Natural killer cell (primary cell): ENCODE results near the gene ZBED3. TPM values are rescaled to one million over a fixed set of nuclear protein-coding genes. Genes with fewer than 3 reads are reported as not detected.

Experiments used
- ATAC-seq, 3 donors: fragments of 150-1000 bp in 2 of 3; fragments of 200-7000 bp in 1 of 3; cut with Tn5 transposase; 1 replicate in 1 of 3; 2 replicates in 2 of 3; pipeline ENCODE4 v1.10.0; 2021; ENCODE audit warnings: mild to moderate bottlenecking in 2 of 3, moderate library complexity in 2 of 3
- DNase-seq, 2 donors: peaks; one replicate each; pipeline versions ENCODE4 v3.0.0 to v3.0.0-alpha.2; 2013 to 2021; ENCODE audit warnings: mixed read lengths in 1 of 2
- H3K27ac ChIP-seq: one replicate; pipeline ENCODE4 v1.5.1; 2013; ENCODE audit warnings: mild to moderate bottlenecking, low read length
- H3K27me3 ChIP-seq: one replicate; pipeline ENCODE4 v1.6.1; 2013; ENCODE audit warnings: low read length; ENCODE audit not compliant: control insufficient read depth, insufficient read depth
- H3K36me3 ChIP-seq: one replicate; pipeline ENCODE4 v1.6.1; 2013; ENCODE audit warnings: low read length; ENCODE audit not compliant: control insufficient read depth, insufficient read depth
- H3K4me1 ChIP-seq: one replicate; pipeline ENCODE4 v1.6.1; 2013; ENCODE audit warnings: low read length; ENCODE audit not compliant: control insufficient read depth, insufficient read depth
- H3K4me3 ChIP-seq: one replicate; pipeline ENCODE4 v1.5.1; 2013; ENCODE audit warnings: low read length
- H3K9me3 ChIP-seq: one replicate; pipeline ENCODE4 v1.6.1; 2013; ENCODE audit warnings: low read length; ENCODE audit not compliant: control insufficient read depth, insufficient read depth
- H3K27ac Mint-ChIP-seq, 2 donors: one replicate each; pipeline ENCODE4 v1.8.0; 2022; ENCODE audit warnings: mild to moderate bottlenecking in 2 of 2, mixed read lengths in 2 of 2, moderate library complexity in 1 of 2
- H3K27me3 Mint-ChIP-seq, 2 donors: one replicate each; pipeline ENCODE4 v1.8.0; 2022; ENCODE audit warnings: low read depth in 2 of 2, mixed read lengths in 2 of 2
- H3K36me3 Mint-ChIP-seq: one replicate; pipeline ENCODE4 v1.8.0; 2022; ENCODE audit warnings: mixed read lengths
- H3K4me1 Mint-ChIP-seq, 2 donors: one replicate each; pipeline ENCODE4 v1.8.0; 2022; ENCODE audit warnings: mixed read lengths in 2 of 2
- H3K4me3 Mint-ChIP-seq: one replicate; pipeline ENCODE4 v1.8.0; 2022; ENCODE audit warnings: mild to moderate bottlenecking, moderate library complexity, mixed read lengths
- H3K9me3 Mint-ChIP-seq, 2 donors: one replicate each; pipeline ENCODE4 v1.8.0; 2022; ENCODE audit warnings: mixed read lengths in 2 of 2
- CTCF ChIP-seq: fragments of 200-600 bp; IDR thresholded peaks from one replicate; pipeline ENCODE4 v1.8.0; 2022; ENCODE audit warnings: antibody characterized with exemption
- WGBS: methylation state at CpG from one replicate; pipeline ENCODE4 v1.1.7; 2013; ENCODE audit warnings: missing lambda C conversion rate; ENCODE audit not compliant: insufficient coverage; 5-methylcytosine and 5-hydroxymethylcytosine counted together
- intact Hi-C: fragments of 100-400 bp; cut with micrococcal nuclease; formaldehyde crosslinking; loops from one replicate; pipeline ENCODE4 v1.14.2; 2022
- total RNA-seq, 4 donors: library from RNA; stranded (reverse); fragments of 120-200 nt in 1 of 4; gene quantifications; one replicate each; pipeline versions ENCODE4 v1.2.3 to v1.2.4, GENCODE V29; 2013 to 2022

ZBED3 gene
- total RNA-seq, 3 donors from 2014 or later (not counting 1 experiment from before 2014, with no cell fraction given), result 2.6 to 4.0 (median 3.2) TPM

GRCh38 chr5:77032635-77033034, 54.5 kb downstream of the ZBED3 start:
- Histone ChIP-seq H3K27me3 (no peaks in the 10 kb centered on the region), H3K4me1 (peaks cover 14% of the 10 kb centered on the region), H3K27ac (no peak overlapping the region), H3K9me3 (peaks cover 10% of the 10 kb centered on the region), H3K36me3 (peaks cover 20% of the 10 kb centered on the region), H3K4me3 (no peak overlapping the region)
- Mint-ChIP-seq H3K27ac (peak overlapping the region in 1 of 2 donors; percentile 54), H3K27me3 (peaks cover 0 to 2% of the 10 kb centered on the region in 2 donors), H3K36me3 (peaks cover 7% of the 10 kb centered on the region), H3K4me3 (peak overlapping the region; percentile 25), H3K4me1 (peaks cover 20 to 37% of the 10 kb centered on the region in 2 donors), H3K9me3 (peaks cover 3 to 8% of the 10 kb centered on the region in 2 donors)
- DNase-seq (no peak), ATAC-seq (no peak)
- TF ChIP-seq CTCF, result no peak
- intact Hi-C loops, result no loop called here
- WGBS, result 86% methylated on average over 1 of the region's 4 CpGs

- Mint-ChIP-seq H3K9me3 (peaks cover 3 to 8% of the 10 kb centered on the region in 2 donors), H3K4me3 (peak overlapping the region; percentile 95), H3K27me3 (peaks cover 5 to 6% of the 10 kb centered on the region in 2 donors), H3K36me3 (peaks cover 7% of the 10 kb centered on the region), H3K27ac (peak overlapping the region; percentile 86 to 91), H3K4me1 (peaks cover 20 to 33% of the 10 kb centered on the region in 2 donors)
- ATAC-seq (no peak), DNase-seq (no peak)
- Histone ChIP-seq H3K36me3 (peaks cover 14% of the 10 kb centered on the region), H3K9me3 (peaks cover 10% of the 10 kb centered on the region), H3K4me1 (peaks cover 14% of the 10 kb centered on the region), H3K4me3 (no peak overlapping the region), H3K27ac (no peak overlapping the region), H3K27me3 (no peaks in the 10 kb centered on the region)
- no peak for TF ChIP-seq CTCF
- 59% methylated on average over 3 of the region's 3 CpGs for WGBS
- intact Hi-C loops, result no loop called here
Observed at GRCh38 chr5:77031891-77032290, 55.2 kb downstream of the ZBED3 start.

- no peak for TF ChIP-seq CTCF
- peak within 1 kb of the TSS; percentile 86 to 91 for H3K27ac Mint-ChIP-seq
- Histone ChIP-seq H3K4me1 (peaks cover 14% of the 10 kb centered on the region), H3K4me3 (peak within 1 kb of the TSS; percentile 85), H3K27ac (peak within 1 kb of the TSS; percentile 72), H3K9me3 (peaks cover 10% of the 10 kb centered on the region), H3K27me3 (no peaks in the 10 kb centered on the region), H3K36me3 (no peaks in the 10 kb centered on the region)
- peaks cover 7% of the 10 kb centered on the region for H3K36me3 Mint-ChIP-seq
- intact Hi-C loops, result no loop called here
- WGBS, result under 1% methylated on average over 82 of the region's 82 CpGs
- H3K4me1 Mint-ChIP-seq, result peaks cover 20 to 33% of the 10 kb centered on the region in 2 donors
- DNase-seq (peak; percentile 72 to 95), ATAC-seq (peak; percentile 96 to 98 (median 97))
- peaks cover 3 to 8% of the 10 kb centered on the region in 2 donors for H3K9me3 Mint-ChIP-seq
- H3K4me3 Mint-ChIP-seq, result peak within 1 kb of the TSS; percentile 95
- peaks cover 15 to 16% of the 10 kb centered on the region in 2 donors for H3K27me3 Mint-ChIP-seq
Observed at GRCh38 chr5:77030097-77031071, 56.7 kb downstream of the ZBED3 start, which contains the start of gene AGGF1. Gene AGGF1, plus strand, starts transcription at chr5:77030404. Its CDS starts 363 bp downstream, at chr5:77030767.
